Activated T-helper 2 cell treated with anti-CD3 and anti-CD28 coated beads, Interferon-gamma antibody, Interleukin-2, Interleukin-4, amounts not matched to agents 10 μg/mL and 5 μg/mL and 100 μg/mL, durations not matched to agents 14 hours and 24 hours and 36 hours (primary cell): ENCODE results near the gene SYNPO. TPM values are rescaled to one million over a fixed set of nuclear protein-coding genes. Genes with fewer than 3 reads are reported as not detected.

Source experiments
- DNase-seq: peaks from one replicate; pipeline ENCODE4 v3.0.0; 2021; ENCODE audit warnings: low spot score
- H3K27ac Mint-ChIP-seq: one replicate; pipeline ENCODE4 v1.8.0; 2021; ENCODE audit warnings: mixed read lengths
- H3K27me3 Mint-ChIP-seq: one replicate; pipeline ENCODE4 v1.8.0; 2021; ENCODE audit warnings: low read depth, mixed read lengths
- H3K36me3 Mint-ChIP-seq: one replicate; pipeline ENCODE4 v1.8.0; 2021; ENCODE audit warnings: low read depth, mixed read lengths
- H3K4me1 Mint-ChIP-seq: one replicate; pipeline ENCODE4 v1.8.0; 2021; ENCODE audit warnings: low read depth, mixed read lengths
- H3K4me3 Mint-ChIP-seq: one replicate; pipeline ENCODE4 v1.8.0; 2021; ENCODE audit warnings: low read depth, mild to moderate bottlenecking, moderate library complexity, mixed read lengths
- H3K9me3 Mint-ChIP-seq: one replicate; pipeline ENCODE4 v1.8.0; 2021; ENCODE audit warnings: mixed read lengths
- intact Hi-C: fragments of 100-400 bp; cut with micrococcal nuclease; formaldehyde crosslinking; loops from one replicate; pipeline ENCODE4 v1.15.1; 2023
- total RNA-seq: library from RNA; stranded (reverse); gene quantifications from 2 replicates; pipeline ENCODE4 v1.2.3, GENCODE V29; 2022

Gene SYNPO
- total RNA-seq, 1 donor from 2014 or later = 0.11 TPM

- H3K27ac Mint-ChIP-seq = no peak overlapping the region
- no peak overlapping the region for H3K4me3 Mint-ChIP-seq
- no peaks in the 10 kb centered on the region for H3K9me3 Mint-ChIP-seq
- H3K27me3 Mint-ChIP-seq = no peaks in the 10 kb centered on the region
- H3K36me3 Mint-ChIP-seq = no peaks in the 10 kb centered on the region
- no peak for DNase-seq
- intact Hi-C loops = no loop called here
- H3K4me1 Mint-ChIP-seq = no peaks in the 10 kb centered on the region
Observed at GRCh38 chr5:150600616-150601490, 39.6 kb upstream of the SYNPO start.

- Mint-ChIP-seq H3K4me1 (no peaks in the 10 kb centered on the region), H3K27ac (no peak overlapping the region), H3K27me3 (no peaks in the 10 kb centered on the region), H3K9me3 (no peaks in the 10 kb centered on the region), H3K4me3 (no peak overlapping the region), H3K36me3 (no peaks in the 10 kb centered on the region)
- no peak for DNase-seq
- intact Hi-C loops = no loop called here
Observed at GRCh38 chr5:150601491-150602345, 38.7 kb upstream of the SYNPO start.

GRCh38 chr5:150603052-150603451 lies 37.4 kb upstream of the SYNPO start:
- Mint-ChIP-seq H3K27me3 (no peaks in the 10 kb centered on the region), H3K4me1 (no peaks in the 10 kb centered on the region), H3K9me3 (no peaks in the 10 kb centered on the region), H3K4me3 (no peak overlapping the region), H3K27ac (no peak overlapping the region), H3K36me3 (no peaks in the 10 kb centered on the region)
- no peak for DNase-seq
- intact Hi-C loops = no loop called here

- Mint-ChIP-seq H3K9me3 (no peaks in the 10 kb centered on the region), H3K4me1 (no peaks in the 10 kb centered on the region), H3K27me3 (no peaks in the 10 kb centered on the region), H3K27ac (no peak overlapping the region), H3K36me3 (no peaks in the 10 kb centered on the region), H3K4me3 (no peak overlapping the region)
- DNase-seq = no peak
- intact Hi-C loops = no loop called here
Observed at GRCh38 chr5:150603491-150603890, 37.0 kb upstream of the SYNPO start.

GRCh38 chr5:150604010-150604409 lies 36.5 kb upstream of the SYNPO start:
- no peak for DNase-seq
- Mint-ChIP-seq H3K4me1 (no peaks in the 10 kb centered on the region), H3K9me3 (no peaks in the 10 kb centered on the region), H3K36me3 (no peaks in the 10 kb centered on the region), H3K27ac (no peak overlapping the region), H3K4me3 (no peak overlapping the region), H3K27me3 (no peaks in the 10 kb centered on the region)
- intact Hi-C loops = no loop called here

- no peak overlapping the region for H3K27ac Mint-ChIP-seq
- no peaks in the 10 kb centered on the region for H3K27me3 Mint-ChIP-seq
- no peaks in the 10 kb centered on the region for H3K4me1 Mint-ChIP-seq
- intact Hi-C loops = no loop called here
- no peak overlapping the region for H3K4me3 Mint-ChIP-seq
- H3K9me3 Mint-ChIP-seq = no peaks in the 10 kb centered on the region
- DNase-seq = no peak
- no peaks in the 10 kb centered on the region for H3K36me3 Mint-ChIP-seq
Observed at GRCh38 chr5:150604894-150605440, 35.5 kb upstream of the SYNPO start.

GRCh38 chr5:150605546-150605945 lies 34.9 kb upstream of the SYNPO start:
- Mint-ChIP-seq H3K4me3 (no peak overlapping the region), H3K36me3 (no peaks in the 10 kb centered on the region), H3K9me3 (no peaks in the 10 kb centered on the region), H3K27me3 (no peaks in the 10 kb centered on the region), H3K27ac (no peak overlapping the region), H3K4me1 (no peaks in the 10 kb centered on the region)
- intact Hi-C loops = no loop called here
- DNase-seq = no peak

- Mint-ChIP-seq H3K27me3 (peaks cover 1% of the 10 kb centered on the region), H3K36me3 (no peaks in the 10 kb centered on the region), H3K4me1 (no peaks in the 10 kb centered on the region), H3K4me3 (no peak overlapping the region), H3K9me3 (no peaks in the 10 kb centered on the region), H3K27ac (no peak overlapping the region)
- no peak for DNase-seq
- intact Hi-C loops = no loop called here
Observed at GRCh38 chr5:150606476-150606875, 34.0 kb upstream of the SYNPO start.

- no peak for DNase-seq
- Mint-ChIP-seq H3K9me3 (no peaks in the 10 kb centered on the region), H3K27me3 (peaks cover 1% of the 10 kb centered on the region), H3K4me3 (no peak overlapping the region), H3K27ac (no peak overlapping the region), H3K4me1 (no peaks in the 10 kb centered on the region), H3K36me3 (no peaks in the 10 kb centered on the region)
- intact Hi-C loops = no loop called here
Observed at GRCh38 chr5:150607105-150607504, 33.4 kb upstream of the SYNPO start.

- Mint-ChIP-seq H3K27me3 (peaks cover 1% of the 10 kb centered on the region), H3K9me3 (no peaks in the 10 kb centered on the region), H3K36me3 (no peaks in the 10 kb centered on the region), H3K4me3 (no peak overlapping the region), H3K27ac (no peak overlapping the region), H3K4me1 (no peaks in the 10 kb centered on the region)
- DNase-seq = no peak
- intact Hi-C loops = no loop called here
Observed at GRCh38 chr5:150607991-150608390, 32.5 kb upstream of the SYNPO start.

- no peak for DNase-seq
- no peaks in the 10 kb centered on the region for H3K4me1 Mint-ChIP-seq
- intact Hi-C loops = no loop called here
- H3K36me3 Mint-ChIP-seq = no peaks in the 10 kb centered on the region
- no peaks in the 10 kb centered on the region for H3K9me3 Mint-ChIP-seq
- peaks cover 1% of the 10 kb centered on the region for H3K27me3 Mint-ChIP-seq
- H3K4me3 Mint-ChIP-seq = no peak overlapping the region
- no peak overlapping the region for H3K27ac Mint-ChIP-seq
Observed at GRCh38 chr5:150608991-150609390, 31.5 kb upstream of the SYNPO start.

GRCh38 chr5:150609843-150610584 lies 30.4 kb upstream of the SYNPO start:
- H3K9me3 Mint-ChIP-seq = no peaks in the 10 kb centered on the region
- DNase-seq = no peak
- H3K4me1 Mint-ChIP-seq = no peaks in the 10 kb centered on the region
- H3K27me3 Mint-ChIP-seq = peaks cover 1% of the 10 kb centered on the region
- intact Hi-C loops = no loop called here
- H3K4me3 Mint-ChIP-seq = no peak overlapping the region
- H3K27ac Mint-ChIP-seq = no peak overlapping the region
- no peaks in the 10 kb centered on the region for H3K36me3 Mint-ChIP-seq
